ENCODE results near the gene PON1.

PON1 gene

GRCh38 chr7:95250571-95250970 lies 73.8 kb downstream of the PON1 start:
- TF ChIP-seq, protein P1, sequence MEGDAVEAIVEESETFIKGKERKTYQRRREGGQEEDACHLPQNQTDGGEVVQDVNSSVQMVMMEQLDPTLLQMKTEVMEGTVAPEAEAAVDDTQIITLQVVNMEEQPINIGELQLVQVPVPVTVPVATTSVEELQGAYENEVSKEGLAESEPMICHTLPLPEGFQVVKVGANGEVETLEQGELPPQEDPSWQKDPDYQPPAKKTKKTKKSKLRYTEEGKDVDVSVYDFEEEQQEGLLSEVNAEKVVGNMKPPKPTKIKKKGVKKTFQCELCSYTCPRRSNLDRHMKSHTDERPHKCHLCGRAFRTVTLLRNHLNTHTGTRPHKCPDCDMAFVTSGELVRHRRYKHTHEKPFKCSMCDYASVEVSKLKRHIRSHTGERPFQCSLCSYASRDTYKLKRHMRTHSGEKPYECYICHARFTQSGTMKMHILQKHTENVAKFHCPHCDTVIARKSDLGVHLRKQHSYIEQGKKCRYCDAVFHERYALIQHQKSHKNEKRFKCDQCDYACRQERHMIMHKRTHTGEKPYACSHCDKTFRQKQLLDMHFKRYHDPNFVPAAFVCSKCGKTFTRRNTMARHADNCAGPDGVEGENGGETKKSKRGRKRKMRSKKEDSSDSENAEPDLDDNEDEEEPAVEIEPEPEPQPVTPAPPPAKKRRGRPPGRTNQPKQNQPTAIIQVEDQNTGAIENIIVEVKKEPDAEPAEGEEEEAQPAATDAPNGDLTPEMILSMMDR (IDR thresholded peaks at IDR 0.05; ENCODE audit: low read depth, low read length), result no peak
- no peak for DNase-seq (ENCODE audit: low read depth in 2 of 2)
- no peak overlapping the region for H3K4me3 ChIP-seq (replicated peaks in 1 of 2; ENCODE audit: low read depth in 2 of 2, low read length in 2 of 2)
